Hepatocyte (in vitro differentiated cells): ENCODE results near the gene FDXR.

ENCODE experiments used
- EZH2 ChIP-seq: fragments of 200-600 bp; sonication (generic); IDR thresholded peaks from 2 replicates; pipeline ENCODE4 v1.6.1; 2016; ENCODE audit warnings: antibody characterized with exemption, mild to moderate bottlenecking, borderline replicate concordance
- EZH2phosphoT487 ChIP-seq: fragments of 200-600 bp; sonication (generic); IDR thresholded peaks from one replicate; pipeline ENCODE4 v1.6.1; 2018; ENCODE audit warnings: antibody characterized with exemption, mild to moderate bottlenecking, low read depth, moderate library complexity; ENCODE audit not compliant: unreplicated experiment, severe bottlenecking
- TF ChIP-seq, protein P1 (sequence below): fragments of 200-600 bp; sonication (generic); IDR thresholded peaks from 2 replicates; pipeline ENCODE4 v1.5.1; 2016; ENCODE audit warnings: antibody characterized with exemption, mild to moderate bottlenecking; ENCODE audit not compliant: poor library complexity

DNA sequence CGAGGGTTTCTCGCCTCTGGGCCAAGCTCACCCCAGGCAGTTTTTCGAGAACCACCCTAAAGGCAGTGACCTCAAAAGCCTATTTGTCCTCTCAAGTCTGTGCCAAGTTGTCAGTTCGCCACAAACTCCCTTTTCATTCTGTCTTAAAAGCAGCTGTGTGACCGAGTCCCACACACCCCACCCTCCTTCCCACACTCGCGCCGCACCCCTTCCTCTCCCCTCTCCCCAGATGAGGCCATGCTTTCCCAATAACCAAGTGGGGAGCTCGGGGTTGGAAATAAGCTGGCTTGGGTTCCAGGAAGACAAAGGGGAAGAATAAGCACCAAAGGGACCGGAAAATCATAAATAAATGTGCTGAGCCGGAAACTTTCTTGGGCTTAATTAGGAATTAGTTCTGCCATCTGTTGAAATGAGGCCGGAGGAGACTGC, 49.8 kb downstream of the FDXR start:
- no peak for TF ChIP-seq EZH2phosphoT487
- TF ChIP-seq, protein P1, sequence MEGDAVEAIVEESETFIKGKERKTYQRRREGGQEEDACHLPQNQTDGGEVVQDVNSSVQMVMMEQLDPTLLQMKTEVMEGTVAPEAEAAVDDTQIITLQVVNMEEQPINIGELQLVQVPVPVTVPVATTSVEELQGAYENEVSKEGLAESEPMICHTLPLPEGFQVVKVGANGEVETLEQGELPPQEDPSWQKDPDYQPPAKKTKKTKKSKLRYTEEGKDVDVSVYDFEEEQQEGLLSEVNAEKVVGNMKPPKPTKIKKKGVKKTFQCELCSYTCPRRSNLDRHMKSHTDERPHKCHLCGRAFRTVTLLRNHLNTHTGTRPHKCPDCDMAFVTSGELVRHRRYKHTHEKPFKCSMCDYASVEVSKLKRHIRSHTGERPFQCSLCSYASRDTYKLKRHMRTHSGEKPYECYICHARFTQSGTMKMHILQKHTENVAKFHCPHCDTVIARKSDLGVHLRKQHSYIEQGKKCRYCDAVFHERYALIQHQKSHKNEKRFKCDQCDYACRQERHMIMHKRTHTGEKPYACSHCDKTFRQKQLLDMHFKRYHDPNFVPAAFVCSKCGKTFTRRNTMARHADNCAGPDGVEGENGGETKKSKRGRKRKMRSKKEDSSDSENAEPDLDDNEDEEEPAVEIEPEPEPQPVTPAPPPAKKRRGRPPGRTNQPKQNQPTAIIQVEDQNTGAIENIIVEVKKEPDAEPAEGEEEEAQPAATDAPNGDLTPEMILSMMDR: no peak
- TF ChIP-seq EZH2: no peak
